ENCODE data around the gene ANAPC2.

ANAPC2 gene

GRCh38 chr9:137160054-137160425 lies 28.3 kb downstream of the ANAPC2 start:
- no peak for DNase-seq

- no peak for DNase-seq
Measured at GRCh38 chr9:137159105-137160053, 29.0 kb downstream of the ANAPC2 start.

- DNase-seq, result no peak
Measured at GRCh38 chr9:137158625-137159024, 29.7 kb downstream of the ANAPC2 start.

GRCh38 chr9:137157618-137158415 lies 30.5 kb downstream of the ANAPC2 start:
- no peak for DNase-seq

- DNase-seq, result peak; percentile 57
Measured at GRCh38 chr9:137156567-137157375, 31.6 kb downstream of the ANAPC2 start.

GRCh38 chr9:137152844-137153405 lies 35.4 kb downstream of the ANAPC2 start:
- no peak for DNase-seq

GRCh38 chr9:137150617-137151457 lies 37.5 kb downstream of the ANAPC2 start:
- no peak for DNase-seq

- no peak for DNase-seq
Measured at GRCh38 chr9:137149942-137150616, 38.3 kb downstream of the ANAPC2 start.

- no peak for DNase-seq
Measured at GRCh38 chr9:137149363-137149762, 39.0 kb downstream of the ANAPC2 start.

- no peak for DNase-seq
Measured at GRCh38 chr9:137148661-137149060, 39.7 kb downstream of the ANAPC2 start.

GRCh38 chr9:137148242-137148641 lies 40.1 kb downstream of the ANAPC2 start:
- DNase-seq, result no peak

GRCh38 chr9:137147793-137148160 lies 40.6 kb downstream of the ANAPC2 start:
- no peak for DNase-seq

GRCh38 chr9:137147091-137147792 lies 41.1 kb downstream of the ANAPC2 start:
- no peak for DNase-seq

- no peak for DNase-seq
Measured at GRCh38 chr9:137146527-137146918, 41.8 kb downstream of the ANAPC2 start.

GRCh38 chr9:137145731-137146526 lies 42.4 kb downstream of the ANAPC2 start:
- DNase-seq, result no peak

- DNase-seq, result no peak
Measured at GRCh38 chr9:137143459-137143858, 44.9 kb downstream of the ANAPC2 start.

GRCh38 chr9:137141976-137142936 lies 46.1 kb downstream of the ANAPC2 start:
- DNase-seq, result no peak

GRCh38 chr9:137141050-137141810 lies 47.1 kb downstream of the ANAPC2 start:
- DNase-seq, result no peak
